ENCODE data around the gene TLL1.

Gene TLL1

GRCh38 chr4:165982934-165983333 is 109.9 kb downstream of the TLL1 start:
- no peak for DNase-seq

GRCh38 chr4:165986956-165987698 is 114.1 kb downstream of the TLL1 start:
- DNase-seq, result no peak

GRCh38 chr4:165991325-165992180 is 118.5 kb downstream of the TLL1 start:
- no peak for DNase-seq

GRCh38 chr4:165992283-165992682 is 119.2 kb downstream of the TLL1 start:
- no peak for DNase-seq

- no peak for DNase-seq
Measured at GRCh38 chr4:165994701-165995100, 121.7 kb downstream of the TLL1 start.

- DNase-seq, result no peak
Measured at GRCh38 chr4:166003811-166004210, 130.8 kb downstream of the TLL1 start.

GRCh38 chr4:166006217-166006616 is 133.2 kb downstream of the TLL1 start:
- no peak for DNase-seq

- DNase-seq, result no peak
Measured at GRCh38 chr4:166008510-166008909, 135.5 kb downstream of the TLL1 start.

- DNase-seq, result no peak
Measured at GRCh38 chr4:166012129-166013030, 139.3 kb downstream of the TLL1 start.

- no peak for DNase-seq
Measured at GRCh38 chr4:166014411-166014810, 141.4 kb downstream of the TLL1 start.

GRCh38 chr4:166017804-166018203 is 144.8 kb downstream of the TLL1 start:
- DNase-seq, result no peak

GRCh38 chr4:166019441-166020220 is 146.6 kb downstream of the TLL1 start:
- DNase-seq, result no peak

- no peak for DNase-seq
Measured at GRCh38 chr4:166021617-166022016, 148.6 kb downstream of the TLL1 start.

- no peak for DNase-seq
Measured at GRCh38 chr4:166034965-166035364, 161.9 kb downstream of the TLL1 start.

GRCh38 chr4:166039822-166040221 is 166.8 kb downstream of the TLL1 start:
- DNase-seq, result no peak

- DNase-seq, result no peak
Measured at GRCh38 chr4:166042510-166043055, 169.5 kb downstream of the TLL1 start.

- no peak for DNase-seq
Measured at GRCh38 chr4:166043801-166044200, 170.8 kb downstream of the TLL1 start.

GRCh38 chr4:166044871-166045270 is 171.8 kb downstream of the TLL1 start:
- no peak for DNase-seq

GRCh38 chr4:166045457-166045856 is 172.4 kb downstream of the TLL1 start:
- no peak for DNase-seq

- no peak for DNase-seq
Measured at GRCh38 chr4:166049036-166049435, 176.0 kb downstream of the TLL1 start.

GRCh38 chr4:166064721-166065120 is 191.7 kb downstream of the TLL1 start:
- no peak for DNase-seq

GRCh38 chr4:166065324-166065723 is 192.3 kb downstream of the TLL1 start:
- DNase-seq, result no peak
